ENCODE results near the gene RTL1.

DNA sequence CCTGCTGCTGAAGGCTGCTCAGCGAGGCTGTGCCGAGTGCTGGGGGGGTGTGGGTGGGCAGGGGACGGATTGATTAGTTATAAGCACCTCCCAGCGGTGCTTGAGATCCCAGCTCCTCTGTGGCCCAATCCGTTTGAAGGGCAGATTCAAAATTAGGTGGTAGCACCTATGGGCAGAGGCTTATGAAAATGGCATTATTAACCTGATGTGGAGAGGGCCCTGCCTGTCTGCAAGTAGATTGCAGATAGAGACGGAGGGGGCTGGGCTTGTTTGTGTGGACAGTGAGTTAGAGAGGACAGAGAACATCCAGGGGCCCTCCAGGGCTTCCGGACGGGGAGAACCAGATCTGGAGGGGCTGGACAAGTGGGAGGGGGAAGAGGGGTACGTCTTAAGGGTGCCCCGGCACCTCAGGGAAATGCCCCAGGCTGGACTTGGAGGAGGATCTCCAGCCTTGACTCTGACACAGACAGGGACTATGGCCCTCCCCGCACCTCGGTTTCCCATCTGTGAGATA, at the start of gene RTL1:
- no peak for TF ChIP-seq CTCF (conservative IDR thresholded peaks at IDR 0.05)
- TF ChIP-seq ZFX (IDR thresholded peaks at IDR 0.05) = no peak

Data from C4-2B (cell line).